T-helper 1 cell (primary cell): ENCODE measurements around the gene CDH4.

ENCODE experiments used
- DNase-seq, 5 donors: peaks; one replicate each; pipeline ENCODE4 v3.0.0-alpha.2; 2012 to 2020

Gene CDH4

GRCh38 chr20:61662226-61662967, 410.3 kb downstream of the CDH4 start:
- no peak for DNase-seq

DNA sequence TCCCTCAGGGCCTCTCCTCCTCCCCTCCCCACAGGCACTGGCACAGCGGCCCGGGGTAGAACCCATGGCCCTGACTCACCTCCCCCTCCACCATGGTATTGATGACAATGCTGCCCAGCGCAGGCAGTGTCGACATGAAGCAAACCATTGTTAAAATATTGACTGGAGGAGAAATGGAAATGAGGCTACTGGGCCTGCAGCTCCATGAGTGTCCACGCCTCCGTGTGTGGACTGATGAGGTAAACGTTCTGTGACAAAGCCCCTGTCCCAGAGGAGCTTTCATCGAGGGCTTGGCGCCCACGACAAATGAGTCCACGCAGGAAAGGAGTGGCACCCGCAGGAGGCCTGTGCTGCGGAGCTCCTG, 410.9 kb downstream of the CDH4 start:
- DNase-seq = no peak

- DNase-seq = no peak
Measured at GRCh38 chr20:61663521-61664425, 411.7 kb downstream of the CDH4 start.

DNA sequence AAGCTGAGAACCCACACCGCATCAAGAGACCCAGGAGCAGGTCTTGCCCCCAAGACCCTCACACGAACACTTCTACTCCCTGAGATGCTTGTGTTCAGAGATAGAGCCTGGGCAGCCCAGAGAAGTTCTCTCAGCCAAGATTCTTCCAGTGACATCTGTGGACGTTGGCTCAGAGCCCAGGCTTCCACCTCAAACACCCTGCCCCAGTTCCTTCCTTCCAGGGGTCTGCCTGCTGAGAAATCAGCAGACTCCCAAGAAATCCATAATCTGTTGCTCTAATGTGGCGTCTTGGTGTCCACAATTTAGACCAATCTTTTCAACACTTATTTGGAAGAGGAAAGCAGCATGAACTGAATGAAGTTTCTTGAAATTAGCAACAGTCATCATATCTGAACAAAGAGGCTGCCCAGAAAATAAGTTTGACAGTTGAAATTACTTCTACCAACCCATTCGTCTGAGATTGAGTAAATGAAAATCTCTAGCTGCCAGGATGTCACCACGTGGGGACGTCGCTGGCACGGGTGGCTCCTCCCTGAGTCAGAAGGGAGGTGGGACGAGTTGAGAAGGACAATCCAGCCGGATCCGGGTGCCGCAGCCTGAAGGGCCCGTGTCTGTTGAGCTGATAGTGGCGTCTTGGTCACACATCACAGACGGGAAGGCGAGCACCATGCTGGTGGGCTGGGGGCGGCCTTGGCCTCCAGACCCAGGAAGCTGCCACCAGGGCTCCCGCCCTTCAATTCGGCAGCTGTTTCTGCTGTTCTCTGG, 412.7 kb downstream of the CDH4 start:
- no peak for DNase-seq

DNA sequence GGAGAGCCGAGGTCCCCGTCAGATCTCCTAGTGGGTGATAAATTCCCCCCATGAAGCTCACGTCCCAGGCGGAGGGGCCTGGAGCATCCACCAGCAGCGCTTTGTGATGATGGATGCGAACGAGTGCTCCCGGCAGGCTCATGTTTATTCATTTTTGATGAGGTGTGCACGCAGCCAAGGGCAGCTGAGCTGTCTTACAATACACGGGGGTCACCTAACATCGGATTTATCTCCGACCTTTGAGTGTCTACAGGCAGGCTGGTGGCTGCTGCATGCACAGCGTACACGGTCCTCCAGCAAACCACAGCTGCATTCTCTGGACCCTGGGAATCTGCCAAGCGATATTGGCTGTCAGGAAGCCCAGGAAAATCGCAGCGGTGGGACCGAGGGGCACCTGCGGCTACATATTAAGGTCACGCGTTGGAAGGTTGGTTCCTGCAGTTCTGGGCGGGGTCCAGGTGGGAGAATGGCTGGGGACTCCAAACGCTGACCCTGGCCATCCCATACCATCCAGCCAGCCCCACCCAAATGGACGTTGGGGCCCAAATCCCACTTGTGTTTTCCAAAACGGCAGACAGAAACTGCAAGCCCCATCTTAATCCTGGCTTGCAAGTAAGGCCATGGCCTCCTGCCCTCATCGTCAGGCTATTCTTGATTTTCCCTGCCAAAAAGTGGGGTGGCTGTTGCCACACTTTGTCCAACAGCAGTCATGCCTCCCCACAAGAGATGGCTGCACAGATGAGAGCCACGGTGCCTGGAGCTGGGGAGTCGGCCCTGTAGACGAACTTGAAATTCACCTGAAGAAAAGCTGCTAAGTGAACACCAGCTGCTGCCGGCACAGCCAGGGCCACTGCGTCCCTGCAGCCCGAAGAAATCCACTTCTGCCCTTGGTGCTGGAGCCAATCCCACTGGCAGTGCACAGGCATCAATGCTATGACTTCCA, 413.7 kb downstream of the CDH4 start:
- DNase-seq = no peak

GRCh38 chr20:61666471-61666832, 414.4 kb downstream of the CDH4 start:
- no peak for DNase-seq

DNA sequence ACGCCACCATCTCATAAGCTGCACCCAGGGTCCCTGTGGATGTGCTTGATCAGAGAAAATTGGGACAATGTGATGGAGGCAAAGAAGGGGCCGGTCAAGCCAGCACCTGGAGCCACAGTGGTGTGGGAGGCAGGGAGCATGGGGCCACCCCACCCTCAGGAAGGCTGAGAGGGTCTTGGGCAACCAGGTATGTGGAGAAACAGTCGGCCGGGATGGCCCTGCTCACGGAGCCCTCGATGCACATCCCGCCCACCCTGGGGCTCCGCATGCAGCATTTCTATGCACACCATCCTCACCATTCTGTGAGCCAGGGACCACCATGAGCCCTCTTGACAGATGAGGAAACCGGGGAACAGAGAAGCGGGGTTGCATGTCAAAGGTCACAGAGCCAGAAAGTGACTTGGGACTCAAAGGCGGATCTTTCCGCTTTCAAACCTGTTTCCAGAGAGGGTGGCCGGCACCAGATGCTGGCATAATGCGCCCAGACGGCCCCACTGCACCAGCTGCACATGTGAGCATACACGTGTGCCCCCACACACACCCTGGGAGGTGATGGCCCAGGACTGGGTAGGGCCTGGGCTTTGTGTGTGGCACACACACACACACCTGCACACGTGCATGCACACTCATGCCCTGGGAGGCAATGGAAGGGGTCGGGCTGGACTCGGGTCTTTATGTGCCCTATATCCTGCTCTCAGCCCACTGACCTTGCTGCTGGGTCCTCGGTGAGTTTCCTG, 415.2 kb downstream of the CDH4 start:
- DNase-seq = no peak

DNA sequence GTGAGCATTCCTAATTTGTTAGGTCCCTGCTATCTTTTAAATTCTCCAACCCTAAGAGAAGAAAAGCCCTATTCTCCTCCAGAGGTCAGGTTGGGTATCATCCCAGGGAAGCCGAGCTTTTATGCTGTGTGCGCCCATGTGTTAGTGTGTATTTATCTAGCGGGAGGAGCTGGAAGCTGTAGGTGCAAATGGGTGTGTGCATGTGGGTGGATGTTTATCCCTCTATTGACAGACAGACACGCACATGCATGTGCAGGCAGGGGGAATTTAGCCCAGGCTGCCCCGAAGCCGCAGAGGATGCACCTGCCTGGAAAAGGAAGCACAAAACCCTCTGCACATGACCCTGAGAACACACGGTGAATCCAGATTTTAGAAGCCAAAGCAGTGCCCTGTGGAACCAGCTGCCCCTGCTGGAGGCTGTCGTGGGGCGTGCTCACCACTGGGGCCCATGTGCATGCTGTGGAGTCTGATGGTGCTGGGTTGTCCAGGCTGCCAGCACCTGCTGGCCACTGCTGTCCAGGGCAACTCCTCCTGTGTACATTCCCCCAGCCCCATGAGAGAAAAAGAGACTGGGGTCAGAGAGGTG, 416.1 kb downstream of the CDH4 start:
- no peak for DNase-seq

GRCh38 chr20:61668771-61669503, 416.9 kb downstream of the CDH4 start:
- no peak for DNase-seq

DNA sequence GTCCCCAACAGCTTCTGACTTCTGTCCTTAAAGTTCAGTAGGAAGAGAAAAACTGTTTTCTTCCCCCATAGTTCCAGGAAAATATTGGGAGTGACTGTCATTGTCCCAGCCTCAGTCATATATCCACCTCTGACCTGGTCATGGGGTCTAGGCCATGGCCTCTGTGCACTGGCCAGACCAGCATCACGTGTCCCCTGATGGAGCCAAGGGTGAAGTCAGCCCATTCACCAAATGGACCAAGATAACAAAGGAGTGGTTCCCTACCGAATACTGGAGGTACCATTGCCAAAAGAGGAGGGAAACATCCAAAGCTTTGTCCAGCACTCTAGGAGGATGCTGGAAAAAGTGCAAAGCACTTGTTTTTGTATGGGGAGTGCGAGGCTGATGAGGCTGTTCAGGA, 418.2 kb downstream of the CDH4 start:
- no peak for DNase-seq

DNA sequence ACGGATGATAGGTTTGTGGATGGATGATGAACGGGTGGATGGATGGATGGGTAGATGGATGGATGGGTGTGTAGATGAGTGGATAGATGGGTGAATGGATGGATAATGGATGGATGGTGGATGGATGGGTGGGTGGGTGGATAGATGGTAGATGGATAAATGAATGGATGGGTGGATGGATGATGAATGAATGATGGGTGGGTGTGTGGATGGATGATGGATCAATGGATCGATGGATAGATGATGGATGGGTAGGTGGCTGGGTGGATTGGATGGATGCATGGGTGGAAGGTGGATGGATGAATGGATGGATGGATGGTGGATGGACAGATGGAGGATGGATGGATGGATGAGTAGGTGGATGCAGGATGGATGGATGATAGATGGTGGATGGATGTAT, 419.5 kb downstream of the CDH4 start:
- no peak for DNase-seq

- DNase-seq = no peak
Measured at GRCh38 chr20:61673152-61673847, 421.2 kb downstream of the CDH4 start.

GRCh38 chr20:61674121-61674520, 422.1 kb downstream of the CDH4 start:
- DNase-seq = no peak

DNA sequence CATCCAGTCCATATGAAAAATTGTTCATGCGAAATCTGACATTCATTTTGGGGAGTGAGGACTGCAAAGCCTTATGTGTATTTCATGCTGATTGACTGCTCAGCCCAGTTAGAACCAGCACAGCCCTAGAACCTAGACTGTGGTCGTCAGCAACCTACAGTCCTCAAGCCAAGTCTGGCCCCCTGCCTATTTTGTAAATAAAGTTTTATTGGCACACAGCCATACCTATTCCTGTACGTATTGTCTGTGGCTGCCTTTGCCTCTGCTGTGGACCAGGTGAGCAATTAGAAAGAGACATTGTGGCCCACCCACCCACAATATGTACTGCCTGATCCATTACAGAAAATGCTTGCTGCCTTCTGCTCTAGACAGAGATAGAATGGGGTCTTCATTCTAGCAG, 422.6 kb downstream of the CDH4 start:
- DNase-seq = no peak

- no peak for DNase-seq
Measured at GRCh38 chr20:61677928-61678327, 425.9 kb downstream of the CDH4 start.

GRCh38 chr20:61678437-61678836, 426.4 kb downstream of the CDH4 start:
- DNase-seq = no peak

- DNase-seq = no peak
Measured at GRCh38 chr20:61679473-61679872, 427.4 kb downstream of the CDH4 start.

- no peak for DNase-seq
Measured at GRCh38 chr20:61680096-61680495, 428.0 kb downstream of the CDH4 start.

DNA sequence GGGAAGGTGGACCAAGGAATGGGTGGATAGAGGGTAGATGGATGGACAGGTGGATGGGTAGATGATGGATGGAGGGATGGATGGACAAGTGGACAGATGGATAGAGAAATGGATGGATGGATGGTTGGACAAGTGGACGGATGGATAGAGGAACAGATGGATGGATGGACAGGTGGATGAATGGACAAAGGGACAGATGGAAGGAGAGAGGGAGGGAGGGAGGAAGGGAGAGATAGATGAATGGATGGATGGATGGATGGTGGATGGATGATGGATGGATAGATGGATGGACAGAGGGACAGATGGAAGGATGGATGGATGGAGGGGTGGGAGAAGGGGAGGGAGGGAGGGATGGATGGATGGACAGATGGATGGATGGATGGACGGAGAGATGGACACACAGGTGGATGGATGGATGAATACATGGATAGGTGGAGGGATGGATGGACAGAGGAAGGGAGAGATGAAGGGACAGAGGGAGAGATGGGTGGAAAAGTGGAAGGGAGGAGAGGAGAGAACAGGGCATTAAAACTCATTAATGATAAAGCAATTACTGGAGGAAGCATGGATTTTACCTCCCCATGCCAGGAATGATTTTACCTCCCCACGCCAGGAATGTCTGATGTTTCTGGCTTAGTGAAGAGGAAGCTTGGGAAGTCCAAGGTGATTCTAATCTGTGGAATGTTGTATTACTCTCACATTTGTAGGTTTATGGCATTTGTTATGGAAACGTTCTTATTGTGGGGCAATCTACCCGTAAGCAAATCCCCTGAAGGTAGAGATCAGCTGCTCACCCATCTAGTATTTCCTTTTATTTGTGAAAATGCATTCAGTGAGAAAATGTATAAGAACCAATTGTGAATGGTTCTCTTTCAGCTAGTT, 430.3 kb downstream of the CDH4 start:
- no peak for DNase-seq
